Epithelial cell of esophagus (primary cell): ENCODE results near the gene ROPN1L.
"Not testable (repeated sequence)": the region's sequence is repeated elsewhere in the genome, so short reads cannot be mapped to it uniquely, and the experiment has no call there.

Experiments
- DNase-seq: peaks from one replicate; pipeline ENCODE4 v3.0.0; 2010; ENCODE audit warnings: low read depth
- H3K4me3 ChIP-seq: 2 replicates; pipeline ENCODE4 v1.5.1; 2011; ENCODE audit warnings: mild to moderate bottlenecking, low read length, control low read depth
- CTCF ChIP-seq: IDR thresholded peaks from 2 replicates; pipeline ENCODE4 v1.5.1; 2011; ENCODE audit warnings: low read depth, mild to moderate bottlenecking, low read length, control low read depth, inconsistent platforms; ENCODE audit not compliant: insufficient read depth; ENCODE audit errors: missing control alignments

The ROPN1L gene

GRCh38 chr5:10490927-10491672, 49.4 kb downstream of the ROPN1L start:
- H3K4me3 ChIP-seq: no peak overlapping the region
- no peak for TF ChIP-seq CTCF
- no peak for DNase-seq

GRCh38 chr5:10491673-10492026, 50.0 kb downstream of the ROPN1L start:
- H3K4me3 ChIP-seq: no peak overlapping the region
- no peak for DNase-seq
- no peak for TF ChIP-seq CTCF

GRCh38 chr5:10493884-10494283, 52.2 kb downstream of the ROPN1L start:
- no peak for DNase-seq
- TF ChIP-seq CTCF: no peak
- H3K4me3 ChIP-seq: no peak overlapping the region

- H3K4me3 ChIP-seq, DNase-seq: not testable (repeated sequence)
Observed at GRCh38 chr5:10494497-10494896, 52.8 kb downstream of the ROPN1L start.

GRCh38 chr5:10497554-10497953, 55.9 kb downstream of the ROPN1L start:
- TF ChIP-seq CTCF: no peak
- H3K4me3 ChIP-seq: no peak overlapping the region
- no peak for DNase-seq

- no peak for DNase-seq
- H3K4me3 ChIP-seq: no peak overlapping the region
- TF ChIP-seq CTCF: no peak
Observed at GRCh38 chr5:10498350-10498749, 56.7 kb downstream of the ROPN1L start.

- DNase-seq: no peak
- no peak for TF ChIP-seq CTCF
Observed at GRCh38 chr5:10499066-10499465, 57.4 kb downstream of the ROPN1L start.

More at GRCh38 chr5:10499066-10499465, 57.4 kb downstream of the ROPN1L start:
- no peak overlapping the region for H3K4me3 ChIP-seq
